Fibroblast of skin of right biceps (primary cell): ENCODE measurements around the gene CNTD1.
"Not testable (repeated sequence)": the region's sequence is repeated elsewhere in the genome, so short reads cannot be mapped to it uniquely, and the experiment has no call there.

Source experiments
- DNase-seq: peaks from one replicate; pipeline ENCODE4 v3.0.0-alpha.2; 2013

CNTD1 gene

DNA sequence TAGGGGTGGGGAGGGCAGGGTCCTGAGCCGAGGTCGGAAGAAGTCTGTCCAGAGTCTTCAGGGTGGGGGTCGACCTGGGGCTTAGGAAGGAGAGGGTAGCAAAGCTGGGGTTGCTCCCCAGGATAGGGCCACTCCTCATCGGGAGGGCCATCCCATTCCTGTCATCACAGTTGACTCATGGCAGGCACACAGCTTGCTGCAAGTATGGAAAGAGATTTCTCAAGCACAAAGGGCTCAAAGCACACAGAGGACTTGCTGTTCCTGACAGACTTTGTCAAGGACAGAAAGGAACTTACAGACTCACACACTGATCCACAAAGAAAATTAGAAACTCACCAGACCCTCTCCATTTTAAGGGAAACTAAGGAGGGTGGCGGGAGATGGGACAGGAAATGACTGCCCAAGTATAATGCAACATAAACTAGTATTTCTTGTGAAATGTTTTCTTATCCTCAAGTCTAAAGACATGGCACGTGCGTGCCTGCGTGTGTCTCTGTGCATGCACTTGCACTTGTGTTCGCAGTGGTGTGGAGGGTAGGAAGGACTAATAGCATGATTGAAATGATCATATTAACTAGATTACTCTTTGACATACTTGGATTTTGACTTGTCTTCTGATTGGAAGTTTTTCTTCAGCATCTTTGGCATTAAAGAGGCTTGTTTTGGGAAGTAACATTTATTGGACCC is 48.1 kb downstream of the CNTD1 start:
- peak; percentile 22 for DNase-seq

DNA sequence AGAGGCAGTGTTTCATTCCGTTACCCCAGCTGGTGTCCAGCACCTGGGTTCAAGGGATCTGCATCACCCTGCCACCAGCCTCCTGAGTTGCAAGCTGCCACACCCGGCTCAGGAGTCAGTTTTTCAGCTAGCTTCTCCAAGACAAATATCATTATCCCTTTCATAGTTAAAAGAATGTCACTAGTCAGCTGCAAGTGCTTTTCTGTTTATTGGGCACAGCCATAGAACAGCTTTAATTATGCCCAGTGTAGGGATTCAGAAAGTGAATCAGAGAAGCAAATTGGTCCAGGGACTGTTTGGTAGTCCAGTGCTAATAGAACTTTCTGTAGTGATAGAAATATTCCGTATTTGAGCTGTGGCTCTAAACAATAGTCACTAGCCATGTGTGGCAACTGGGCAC is 49.4 kb downstream of the CNTD1 start:
- DNase-seq: no peak

DNA sequence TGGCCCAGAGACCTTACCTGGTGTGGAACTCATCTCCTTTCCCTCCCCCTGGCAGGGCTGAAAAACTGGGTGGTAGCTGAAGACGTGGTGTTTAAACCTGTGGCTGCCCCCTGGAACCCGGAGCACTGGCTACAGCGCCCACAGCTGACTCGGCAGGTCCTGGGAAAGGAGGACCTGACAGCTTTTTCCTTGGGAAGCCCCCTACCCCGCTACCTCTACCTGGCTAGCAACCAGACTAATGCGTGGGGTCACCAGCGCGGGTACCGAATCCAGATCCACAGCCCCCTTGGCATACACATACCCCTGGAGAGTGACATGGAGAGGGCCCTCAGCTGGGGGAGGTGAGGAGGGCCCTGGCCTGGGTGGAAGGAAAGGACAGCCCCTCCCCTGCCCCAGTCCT is 50.4 kb downstream of the CNTD1 start:
- DNase-seq: no peak

DNA sequence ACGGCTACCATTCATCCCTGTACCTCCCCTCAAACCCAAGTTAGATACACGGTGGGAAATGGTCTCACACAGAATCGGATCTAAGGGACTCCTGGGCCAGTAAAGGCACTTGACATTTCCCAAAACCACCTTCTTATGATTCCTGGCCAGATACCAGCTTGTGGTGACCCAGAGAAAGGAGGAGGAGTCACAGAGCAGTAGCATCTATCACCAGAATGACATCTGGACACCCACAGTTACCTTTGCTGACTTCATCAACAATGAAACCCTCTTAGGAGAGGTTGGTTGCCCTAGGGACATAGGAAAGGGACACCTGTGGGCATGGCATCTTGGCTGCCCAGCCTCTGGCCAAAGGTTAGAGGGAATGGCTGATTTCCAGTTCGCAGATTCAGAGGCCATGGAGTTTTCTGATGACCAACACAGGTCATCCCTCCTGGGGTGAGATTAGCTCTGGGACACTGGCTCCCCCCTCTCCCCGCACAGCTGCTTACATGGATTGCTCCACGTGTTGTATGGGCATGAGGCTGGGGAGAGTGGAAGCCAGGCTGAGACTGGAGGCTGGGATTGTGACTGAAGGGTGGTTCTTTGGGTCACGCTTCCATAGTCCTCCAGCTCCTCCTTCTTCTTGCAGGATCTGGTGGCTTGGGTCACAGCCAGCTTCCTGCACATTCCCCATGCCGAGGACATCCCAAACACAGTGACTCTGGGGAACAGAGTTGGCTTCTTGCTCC is 51.0 kb downstream of the CNTD1 start:
- peak; percentile 17 for DNase-seq

DNA sequence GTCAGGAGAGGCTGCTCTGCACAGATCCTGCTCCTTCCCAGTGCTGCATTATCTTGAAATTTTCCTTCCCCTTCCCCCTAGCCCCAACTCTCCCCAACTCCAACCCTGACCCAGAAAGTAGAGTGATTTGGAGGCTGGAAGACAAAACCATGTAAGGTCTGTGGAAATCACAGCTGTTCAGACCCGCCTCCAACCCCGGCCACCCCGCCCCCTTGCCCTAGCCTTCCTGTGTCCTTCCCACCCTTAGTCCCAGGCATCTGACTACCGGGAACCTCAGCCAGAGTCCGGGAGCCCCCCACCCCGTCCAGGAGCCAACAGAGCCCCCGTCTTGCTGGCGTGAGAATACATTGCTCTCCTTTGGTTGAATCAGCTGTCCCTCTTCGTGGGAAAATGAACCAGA is 52.3 kb downstream of the CNTD1 start, which contains the start of gene AOC3:
Gene AOC3, plus strand, starts transcription at position 246 of the 400 bp plus-strand sequence. Its CDS starts 145 bp downstream, at position 391.
- DNase-seq: no peak

DNA sequence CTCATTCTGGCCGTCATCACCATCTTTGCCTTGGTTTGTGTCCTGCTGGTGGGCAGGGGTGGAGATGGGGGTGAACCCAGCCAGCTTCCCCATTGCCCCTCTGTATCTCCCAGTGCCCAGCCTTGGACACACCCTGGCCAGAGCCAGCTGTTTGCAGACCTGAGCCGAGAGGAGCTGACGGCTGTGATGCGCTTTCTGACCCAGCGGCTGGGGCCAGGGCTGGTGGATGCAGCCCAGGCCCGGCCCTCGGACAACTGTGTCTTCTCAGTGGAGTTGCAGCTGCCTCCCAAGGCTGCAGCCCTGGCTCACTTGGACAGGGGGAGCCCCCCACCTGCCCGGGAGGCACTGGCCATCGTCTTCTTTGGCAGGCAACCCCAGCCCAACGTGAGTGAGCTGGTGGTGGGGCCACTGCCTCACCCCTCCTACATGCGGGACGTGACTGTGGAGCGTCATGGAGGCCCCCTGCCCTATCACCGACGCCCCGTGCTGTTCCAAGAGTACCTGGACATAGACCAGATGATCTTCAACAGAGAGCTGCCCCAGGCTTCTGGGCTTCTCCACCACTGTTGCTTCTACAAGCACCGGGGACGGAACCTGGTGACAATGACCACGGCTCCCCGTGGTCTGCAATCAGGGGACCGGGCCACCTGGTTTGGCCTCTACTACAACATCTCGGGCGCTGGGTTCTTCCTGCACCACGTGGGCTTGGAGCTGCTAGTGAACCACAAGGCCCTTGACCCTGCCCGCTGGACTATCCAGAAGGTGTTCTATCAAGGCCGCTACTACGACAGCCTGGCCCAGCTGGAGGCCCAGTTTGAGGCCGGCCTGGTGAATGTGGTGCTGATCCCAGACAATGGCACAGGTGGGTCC is 52.9 kb downstream of the CNTD1 start:
- not testable (repeated sequence) for DNase-seq

DNA sequence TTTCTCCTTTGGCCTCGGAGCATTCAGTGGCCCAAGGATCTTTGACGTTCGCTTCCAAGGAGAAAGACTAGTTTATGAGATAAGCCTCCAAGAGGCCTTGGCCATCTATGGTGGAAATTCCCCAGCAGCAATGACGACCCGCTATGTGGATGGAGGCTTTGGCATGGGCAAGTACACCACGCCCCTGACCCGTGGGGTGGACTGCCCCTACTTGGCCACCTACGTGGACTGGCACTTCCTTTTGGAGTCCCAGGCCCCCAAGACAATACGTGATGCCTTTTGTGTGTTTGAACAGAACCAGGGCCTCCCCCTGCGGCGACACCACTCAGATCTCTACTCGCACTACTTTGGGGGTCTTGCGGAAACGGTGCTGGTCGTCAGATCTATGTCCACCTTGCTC is 53.7 kb downstream of the CNTD1 start:
- DNase-seq: no peak

DNA sequence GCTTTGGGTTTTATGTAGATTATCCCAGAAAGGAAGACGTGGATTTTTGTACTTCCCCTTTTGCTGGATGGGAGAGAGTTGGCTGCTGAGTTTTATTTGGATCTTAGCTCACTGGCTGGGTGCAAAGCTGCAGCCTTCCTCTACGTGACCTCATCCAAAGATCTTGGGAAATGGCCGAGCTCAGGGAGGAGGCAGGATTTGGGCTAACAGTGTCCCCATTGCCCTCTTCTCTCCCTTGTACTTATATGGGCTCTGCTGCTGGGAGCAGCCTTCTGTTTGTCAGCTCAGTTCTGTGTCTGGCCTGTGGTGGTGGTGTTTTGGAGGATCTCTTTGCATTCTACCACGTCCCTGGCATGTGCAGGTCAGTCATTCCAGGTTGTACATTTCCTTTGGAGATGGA is 54.3 kb downstream of the CNTD1 start:
- DNase-seq: no peak

DNA sequence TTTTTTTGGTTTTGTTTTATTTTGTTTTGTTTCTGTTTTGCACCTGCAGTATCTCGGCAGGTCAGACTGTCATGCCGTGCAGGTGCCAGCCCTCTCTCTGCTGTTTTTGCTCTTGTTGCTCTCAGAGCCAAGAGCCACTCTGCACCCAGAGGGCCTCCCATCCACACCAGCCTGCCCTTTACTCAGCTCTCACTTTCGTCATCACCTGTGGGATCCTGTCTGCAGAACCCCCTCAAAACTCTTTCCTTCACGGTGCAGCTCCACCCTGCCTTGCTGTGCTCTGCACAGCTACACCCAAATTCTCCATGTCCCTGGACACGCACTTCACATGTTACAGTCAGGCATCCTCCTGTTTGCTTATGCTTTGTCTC is 54.9 kb downstream of the CNTD1 start:
- no peak for DNase-seq

DNA sequence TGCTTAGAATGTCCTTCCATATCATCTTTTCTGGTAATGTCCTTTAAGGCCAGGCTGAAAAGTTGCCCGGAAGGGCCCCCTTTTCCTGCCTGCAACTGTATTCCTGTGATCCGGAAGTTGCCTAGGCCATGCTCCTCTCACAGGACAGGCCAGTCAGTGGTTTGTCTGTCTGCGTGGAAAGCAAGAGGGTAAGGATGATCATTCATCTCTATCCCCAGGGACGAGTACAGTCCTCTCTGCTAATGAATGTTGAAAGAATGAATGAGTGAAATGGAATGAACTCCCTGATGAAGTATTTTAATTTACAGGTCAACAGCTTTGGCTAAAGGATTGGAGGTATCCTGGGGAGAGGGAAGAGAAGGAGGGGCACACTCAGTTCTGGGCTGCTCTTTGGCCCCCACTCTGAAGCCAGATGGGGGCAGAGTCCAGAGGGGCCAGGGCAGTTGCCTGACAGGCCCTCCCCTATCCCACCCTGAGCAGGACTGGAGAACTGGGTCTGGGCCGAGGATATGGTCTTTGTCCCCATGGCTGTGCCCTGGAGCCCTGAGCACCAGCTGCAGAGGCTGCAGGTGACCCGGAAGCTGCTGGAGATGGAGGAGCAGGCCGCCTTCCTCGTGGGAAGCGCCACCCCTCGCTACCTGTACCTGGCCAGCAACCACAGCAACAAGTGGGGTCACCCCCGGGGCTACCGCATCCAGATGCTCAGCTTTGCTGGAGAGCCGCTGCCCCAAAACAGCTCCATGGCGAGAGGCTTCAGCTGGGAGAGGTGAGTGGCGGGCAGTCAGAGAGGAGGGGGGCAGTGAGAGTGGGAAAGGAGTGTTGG is 55.5 kb downstream of the CNTD1 start:
- DNase-seq: no peak

DNA sequence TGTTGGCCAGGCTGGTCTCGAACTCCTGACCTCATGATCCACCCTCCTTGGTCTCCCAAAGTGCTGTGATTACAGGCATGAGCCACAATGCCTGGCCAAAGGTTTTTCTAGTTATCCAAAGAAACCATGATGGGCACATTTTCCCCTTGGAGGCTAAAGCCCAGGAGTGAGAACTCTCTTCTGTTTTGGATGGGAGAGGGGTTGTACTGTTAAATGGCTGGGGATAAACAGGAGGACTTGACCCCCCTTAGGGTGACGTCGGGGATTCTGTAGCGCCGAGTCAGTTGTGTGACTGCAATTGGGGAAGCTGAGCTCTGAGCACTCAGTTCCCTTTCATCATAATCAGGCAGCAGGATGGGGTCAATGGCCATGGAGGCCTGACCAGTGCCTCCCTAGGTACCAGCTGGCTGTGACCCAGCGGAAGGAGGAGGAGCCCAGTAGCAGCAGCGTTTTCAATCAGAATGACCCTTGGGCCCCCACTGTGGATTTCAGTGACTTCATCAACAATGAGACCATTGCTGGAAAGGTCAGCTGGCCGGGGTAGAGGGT is 56.5 kb downstream of the CNTD1 start:
- DNase-seq: no peak

DNA sequence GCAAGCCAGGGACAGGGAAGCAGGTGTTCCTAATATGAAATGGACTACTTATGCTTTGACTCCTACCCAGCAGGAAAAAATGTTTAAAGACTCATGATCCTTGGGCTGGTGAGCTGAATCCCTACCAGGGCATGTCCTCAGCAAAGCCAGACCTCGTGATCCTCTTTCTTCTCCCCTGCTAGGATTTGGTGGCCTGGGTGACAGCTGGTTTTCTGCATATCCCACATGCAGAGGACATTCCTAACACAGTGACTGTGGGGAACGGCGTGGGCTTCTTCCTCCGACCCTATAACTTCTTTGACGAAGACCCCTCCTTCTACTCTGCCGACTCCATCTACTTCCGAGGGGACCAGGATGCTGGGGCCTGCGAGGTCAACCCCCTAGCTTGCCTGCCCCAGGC is 57.4 kb downstream of the CNTD1 start:
- not testable (repeated sequence) for DNase-seq

DNA sequence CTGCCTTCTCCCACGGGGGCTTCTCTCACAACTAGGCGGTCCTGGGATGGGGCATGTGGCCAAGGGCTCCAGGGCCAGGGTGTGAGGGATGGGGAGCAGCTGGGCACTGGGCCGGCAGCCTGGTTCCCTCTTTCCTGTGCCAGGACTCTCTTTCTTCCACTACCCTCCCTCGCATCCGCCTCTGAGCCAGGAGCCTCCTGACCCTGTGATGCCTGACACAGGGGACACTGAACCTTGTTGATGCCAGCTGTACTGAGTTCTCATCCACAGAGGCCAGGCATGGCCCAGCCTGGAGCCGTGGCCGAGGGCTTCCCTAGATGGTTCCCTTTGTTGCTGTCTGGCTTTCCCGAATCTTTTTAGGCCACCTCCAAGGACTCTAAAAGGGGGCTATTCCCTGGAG is 57.9 kb downstream of the CNTD1 start:
- not testable (repeated sequence) for DNase-seq

DNA sequence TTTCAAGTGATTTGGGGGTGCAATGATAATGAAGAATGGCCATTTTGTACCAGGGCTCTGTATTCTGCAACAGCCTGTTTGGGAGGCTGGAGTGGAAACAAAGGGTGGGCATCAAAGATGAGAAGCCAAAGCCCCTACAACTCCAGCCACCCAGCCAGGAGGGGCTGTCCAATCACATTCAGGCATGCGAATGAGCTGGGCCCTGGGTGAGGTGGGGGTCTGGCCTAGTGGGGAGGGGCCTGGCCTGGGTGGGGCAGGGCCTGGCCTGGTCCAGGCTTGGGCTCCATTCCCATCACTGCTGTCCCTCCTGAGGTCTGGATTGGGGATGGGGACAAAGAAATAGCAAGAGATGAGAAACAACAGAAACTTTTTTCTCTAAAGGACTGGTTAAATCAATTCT is 58.7 kb downstream of the CNTD1 start:
- no peak for DNase-seq
